Spinal cord (tissue), 10 donors: ENCODE data around the gene PRICKLE2. TPM values are rescaled to one million over a fixed set of nuclear protein-coding genes. Genes with fewer than 3 reads are reported as not detected.

Experiments
- DNase-seq, 6 donors: peaks; one replicate each; pipeline versions ENCODE4 v3.0.0 to v3.0.0-alpha.2; 2013 to 2015; ENCODE audit warnings: low spot score in 6 of 6, low read depth in 4 of 6
- H3K27ac ChIP-seq: one replicate; pipeline ENCODE4 v1.5.1; 2013; ENCODE audit warnings: low read depth, low read length, control low read depth
- H3K27me3 ChIP-seq: one replicate; pipeline ENCODE4 v1.6.1; 2013; ENCODE audit warnings: low read length; ENCODE audit not compliant: control insufficient read depth, insufficient read depth
- H3K36me3 ChIP-seq: one replicate; pipeline ENCODE4 v1.6.1; 2013; ENCODE audit warnings: low read length; ENCODE audit not compliant: control insufficient read depth, insufficient read depth
- H3K4me1 ChIP-seq: one replicate; pipeline ENCODE4 v1.6.1; 2013; ENCODE audit warnings: low read length; ENCODE audit not compliant: control insufficient read depth, insufficient read depth
- H3K4me3 ChIP-seq: one replicate; pipeline ENCODE4 v1.5.1; 2013; ENCODE audit warnings: low read depth, low read length, control low read depth
- H3K9me3 ChIP-seq: one replicate; pipeline ENCODE4 v1.6.1; 2013; ENCODE audit warnings: low read length; ENCODE audit not compliant: control insufficient read depth, insufficient read depth
- WGBS: methylation state at CpG from one replicate; pipeline ENCODE4 v1.1.5; 2013; ENCODE audit warnings: missing lambda C conversion rate; ENCODE audit not compliant: insufficient coverage; 5-methylcytosine and 5-hydroxymethylcytosine counted together
- polyA plus RNA-seq, 2 donors: library from polyadenylated mRNA; unstranded; fragments of 120-200 nt; gene quantifications; one replicate each; pipeline ENCODE4 v1.2.1, GENCODE V29; 2013; ENCODE audit not compliant: insufficient read length in 2 of 2
- total RNA-seq, 2 donors: library from RNA; depleted of rRNA in 1 of 2; stranded (reverse); fragments of 120-200 nt in 1 of 2; fragments of >200 nt in 1 of 2; gene quantifications; one replicate each; pipeline versions ENCODE4 v1.2.3 to v1.2.4, GENCODE V29; 2013 to 2014
- donor health status: healthy.

The PRICKLE2 gene
- total and polyA plus RNA-seq, 4 donors: 24.2 to 51.3 (median 27.3) TPM

DNA sequence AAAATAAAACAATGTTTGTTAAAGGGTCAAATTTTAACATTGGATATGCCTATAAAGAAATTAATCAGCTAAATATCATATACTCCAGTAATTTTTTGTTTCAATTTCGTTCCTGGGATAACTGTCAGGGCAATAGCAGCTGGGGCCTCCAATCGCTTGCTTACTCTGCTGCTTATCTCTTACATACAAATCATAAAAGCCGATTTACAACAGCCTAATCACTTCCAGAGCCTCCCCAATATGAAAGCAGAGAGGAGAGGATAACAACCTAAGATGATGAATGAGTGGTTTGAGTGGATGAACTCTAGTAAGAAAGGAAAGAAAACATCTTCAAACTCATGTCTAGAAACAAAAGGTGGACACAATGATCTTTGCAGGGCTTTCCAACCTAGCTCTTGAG is 121.3 kb downstream of the PRICKLE2 start:
- no CpG with 5 or more reads among the region's 3 CpGs for WGBS
- peaks cover 25% of the 10 kb centered on the region for H3K4me1 ChIP-seq
- no peak for DNase-seq
- H3K27ac ChIP-seq: peak overlapping the region; percentile 42
- H3K4me3 ChIP-seq: no peak overlapping the region
- no peaks in the 10 kb centered on the region for H3K27me3 ChIP-seq
- no peaks in the 10 kb centered on the region for H3K9me3 ChIP-seq
- H3K36me3 ChIP-seq: peaks cover 9% of the 10 kb centered on the region

DNA sequence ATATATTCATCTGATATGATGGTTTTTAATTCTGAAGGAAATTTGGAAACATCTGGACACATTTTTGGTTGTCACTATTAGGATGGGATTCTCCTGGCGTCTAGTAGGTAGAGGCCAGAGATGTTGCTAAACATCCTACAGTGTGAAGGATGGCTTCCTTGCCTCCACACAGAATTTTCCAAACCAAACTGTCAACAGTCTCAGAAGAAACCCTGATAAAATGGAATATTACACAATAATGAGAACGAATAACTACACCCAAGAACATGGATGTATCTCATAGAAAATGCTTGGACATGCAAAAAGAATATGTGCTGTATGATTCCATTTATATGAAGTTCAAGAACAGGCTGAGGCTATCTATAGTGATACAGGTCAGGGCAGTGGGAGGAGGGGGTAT is 122.1 kb downstream of the PRICKLE2 start:
- Histone ChIP-seq H3K27ac (no peak overlapping the region), H3K9me3 (no peaks in the 10 kb centered on the region), H3K4me3 (no peak overlapping the region), H3K27me3 (no peaks in the 10 kb centered on the region), H3K36me3 (peaks cover 13% of the 10 kb centered on the region), H3K4me1 (peaks cover 16% of the 10 kb centered on the region)
- no peak for DNase-seq
- WGBS: no CpG with 5 or more reads among the region's 2 CpGs

- WGBS: 82% methylated on average over 2 of the region's 2 CpGs
Observed at GRCh38 chr3:64102147-64102546, 123.1 kb downstream of the PRICKLE2 start.

DNA sequence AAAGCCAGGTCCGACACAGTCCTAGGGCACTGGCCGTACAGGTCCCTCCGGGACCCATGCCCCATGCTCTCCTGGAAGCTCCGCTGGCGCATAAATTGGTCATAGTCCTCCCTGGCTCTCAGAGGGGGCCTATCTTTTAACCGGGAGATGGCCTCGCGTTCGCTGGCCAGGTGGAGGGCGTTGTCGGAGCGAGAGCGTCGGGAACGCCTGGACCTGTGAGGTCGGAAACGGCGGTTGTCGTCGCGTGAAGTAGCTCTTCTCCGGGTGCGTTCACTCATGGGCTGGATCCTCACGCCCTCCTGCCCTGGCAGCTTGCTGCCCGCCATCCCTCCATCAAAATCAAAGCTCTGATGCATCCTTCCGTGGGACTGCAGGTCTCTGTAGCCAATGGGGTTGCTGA is 126.0 kb downstream of the PRICKLE2 start:
- H3K4me1 ChIP-seq: no peaks in the 10 kb centered on the region
- DNase-seq: no peak
- no peaks in the 10 kb centered on the region for H3K27me3 ChIP-seq
- H3K36me3 ChIP-seq: peaks cover 13% of the 10 kb centered on the region
- H3K4me3 ChIP-seq: no peak overlapping the region
- H3K9me3 ChIP-seq: no peaks in the 10 kb centered on the region
- 97% methylated on average over 25 of the region's 26 CpGs for WGBS
- no peak overlapping the region for H3K27ac ChIP-seq

More at GRCh38 chr3:64102147-64102546, 123.1 kb downstream of the PRICKLE2 start:
- Histone ChIP-seq H3K27me3 (no peaks in the 10 kb centered on the region), H3K9me3 (no peaks in the 10 kb centered on the region), H3K27ac (no peak overlapping the region), H3K4me1 (peaks cover 7% of the 10 kb centered on the region), H3K4me3 (no peak overlapping the region), H3K36me3 (peaks cover 13% of the 10 kb centered on the region)
- no peak for DNase-seq

DNA sequence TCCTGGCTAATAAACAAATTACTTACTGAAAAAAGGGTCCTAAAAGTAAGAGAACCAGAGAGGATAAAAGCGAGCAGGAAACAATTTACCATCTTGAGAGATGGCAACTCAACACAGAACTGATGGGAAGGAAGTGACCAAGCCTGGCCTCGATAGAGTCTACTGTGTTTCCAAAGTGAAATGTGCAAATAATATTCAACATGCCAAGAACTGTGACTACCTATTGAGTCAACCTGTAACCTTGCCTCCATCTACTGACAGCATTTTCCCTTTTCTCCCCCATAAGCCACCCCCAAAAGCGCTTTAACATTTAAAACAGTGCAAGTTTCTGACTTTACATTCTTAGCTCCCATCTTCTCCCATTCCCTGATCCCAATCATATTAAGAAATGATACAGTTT is 126.6 kb downstream of the PRICKLE2 start:
- Histone ChIP-seq H3K27me3 (no peaks in the 10 kb centered on the region), H3K9me3 (no peaks in the 10 kb centered on the region), H3K27ac (no peak overlapping the region), H3K36me3 (peaks cover 13% of the 10 kb centered on the region), H3K4me1 (no peaks in the 10 kb centered on the region), H3K4me3 (no peak overlapping the region)
- 81% methylated on average over 2 of the region's 3 CpGs for WGBS
- no peak for DNase-seq

GRCh38 chr3:64097920-64098319 is 127.3 kb downstream of the PRICKLE2 start:
- H3K9me3 ChIP-seq: no peaks in the 10 kb centered on the region
- no peaks in the 10 kb centered on the region for H3K27me3 ChIP-seq
- peaks cover 13% of the 10 kb centered on the region for H3K36me3 ChIP-seq
- H3K4me3 ChIP-seq: no peak overlapping the region
- H3K27ac ChIP-seq: no peak overlapping the region
- peak in 1 of 6 donors; percentile 78 for DNase-seq
- 61% methylated on average over 4 of the region's 5 CpGs for WGBS
- H3K4me1 ChIP-seq: no peaks in the 10 kb centered on the region

DNA sequence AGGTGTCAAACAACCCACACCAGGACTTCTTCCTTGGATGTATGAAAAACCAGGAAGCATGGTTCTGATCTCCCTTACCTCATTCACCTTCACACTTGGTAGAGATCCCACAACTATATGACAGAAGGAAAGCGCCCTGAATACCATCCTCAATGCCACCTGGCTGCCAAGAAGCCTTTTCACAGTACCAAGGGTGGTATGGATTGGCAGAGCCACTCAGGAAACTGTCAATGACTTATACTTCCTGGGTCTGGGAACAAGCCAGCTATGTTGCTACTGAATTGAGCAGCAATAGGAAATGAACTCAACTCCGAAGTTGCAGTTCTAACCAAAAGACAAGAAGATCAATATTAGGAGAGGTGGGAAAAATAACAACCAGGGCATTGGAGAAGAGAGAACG is 129.5 kb downstream of the PRICKLE2 start:
- H3K4me3 ChIP-seq: no peak overlapping the region
- no peaks in the 10 kb centered on the region for H3K4me1 ChIP-seq
- peaks cover 13% of the 10 kb centered on the region for H3K36me3 ChIP-seq
- WGBS: 95% methylated on average over 2 of the region's 3 CpGs
- no peaks in the 10 kb centered on the region for H3K9me3 ChIP-seq
- H3K27ac ChIP-seq: no peak overlapping the region
- no peaks in the 10 kb centered on the region for H3K27me3 ChIP-seq
- DNase-seq: no peak

- H3K36me3 ChIP-seq: peaks cover 11% of the 10 kb centered on the region
- WGBS: 71% methylated on average over 1 of the region's 2 CpGs
- DNase-seq: no peak
- H3K27me3 ChIP-seq: no peaks in the 10 kb centered on the region
- H3K4me1 ChIP-seq: no peaks in the 10 kb centered on the region
- H3K27ac ChIP-seq: no peak overlapping the region
- H3K4me3 ChIP-seq: no peak overlapping the region
- H3K9me3 ChIP-seq: no peaks in the 10 kb centered on the region
Observed at GRCh38 chr3:64094713-64095079, 130.6 kb downstream of the PRICKLE2 start.

DNA sequence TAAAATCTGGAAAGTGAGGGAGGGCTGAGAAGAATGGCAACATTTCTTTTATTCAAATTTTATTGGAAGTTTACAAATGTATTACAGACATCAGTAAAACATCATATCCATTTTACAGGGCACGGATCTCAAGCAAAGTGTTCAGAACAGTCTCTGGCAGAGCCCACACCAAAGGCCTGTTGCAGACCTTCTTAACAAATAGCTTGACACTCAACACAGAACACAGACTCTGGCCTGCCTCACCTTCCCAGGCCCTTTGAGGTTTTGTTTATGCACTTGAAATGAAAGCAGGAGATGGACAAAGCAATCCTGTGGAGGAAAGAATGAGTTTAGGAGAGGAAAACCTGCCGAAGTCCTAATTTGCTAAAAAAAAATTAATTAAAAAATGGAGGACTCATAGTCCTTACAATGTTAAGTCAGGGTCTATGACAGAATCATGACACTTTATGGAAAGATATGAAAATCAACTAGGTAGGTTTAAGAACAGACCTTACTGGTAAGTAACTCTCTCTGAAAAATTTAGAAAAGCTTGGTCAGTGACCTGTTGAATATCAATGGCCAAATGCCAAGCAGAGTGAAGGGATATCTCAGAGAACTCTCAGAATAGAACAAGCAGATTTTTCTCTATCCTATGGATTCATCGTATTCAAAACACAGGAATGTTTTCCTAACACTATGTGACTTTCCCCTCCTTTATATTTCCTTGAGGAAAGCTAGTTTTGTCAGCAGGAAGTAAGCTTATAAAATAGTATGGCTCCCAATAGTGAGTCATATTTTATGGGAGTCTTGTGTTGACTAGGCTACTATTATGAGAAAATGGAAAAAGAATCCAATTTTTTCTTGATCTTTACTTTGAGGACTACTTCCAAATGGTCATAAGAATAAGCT is 131.2 kb downstream of the PRICKLE2 start:
- no peak for DNase-seq
- Histone ChIP-seq H3K9me3 (no peaks in the 10 kb centered on the region), H3K27ac (no peak overlapping the region), H3K4me1 (no peaks in the 10 kb centered on the region), H3K27me3 (no peaks in the 10 kb centered on the region), H3K4me3 (no peak overlapping the region), H3K36me3 (peaks cover 5% of the 10 kb centered on the region)
- 100% methylated on average over 1 of the region's 3 CpGs for WGBS

DNA sequence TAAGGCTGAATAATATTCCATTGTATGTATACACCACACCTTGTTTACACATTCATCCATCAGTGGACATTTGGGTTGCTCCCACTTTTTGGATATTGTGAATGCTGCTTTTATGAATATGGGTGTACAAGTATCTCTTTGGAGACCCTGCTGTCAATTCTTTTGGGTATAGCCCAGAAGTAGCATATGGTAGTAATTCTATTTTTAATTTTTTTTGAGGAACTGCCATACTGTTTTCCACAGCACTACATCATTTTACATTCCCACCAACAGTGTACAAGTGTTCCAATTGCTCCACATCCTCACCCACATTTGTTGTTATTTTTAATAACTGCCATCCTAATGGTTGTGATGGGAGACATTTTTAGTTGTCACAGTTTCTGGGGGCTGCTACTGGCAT is 132.1 kb downstream of the PRICKLE2 start:
- DNase-seq: peak in 1 of 6 donors; percentile 66

More for the DNA sequence above, 132.1 kb downstream of the PRICKLE2 start:
- Histone ChIP-seq H3K4me1 (no peaks in the 10 kb centered on the region), H3K4me3 (no peak overlapping the region), H3K27me3 (no peaks in the 10 kb centered on the region), H3K27ac (no peak overlapping the region), H3K36me3 (no peaks in the 10 kb centered on the region), H3K9me3 (no peaks in the 10 kb centered on the region)
